SK-N-SH treated with all-trans-retinoic acid at 6 μM for 48 hours (cell line): ENCODE results near the gene ARHGEF7.

Source experiments
- ATAC-seq: fragments of 200-7000 bp; cut with Tn5 transposase; 3 replicates; pipeline ENCODE4 v1.9.1; 2020; ENCODE audit warnings: mild to moderate bottlenecking, moderate library complexity
- BACH2 ChIP-seq: fragments of 250-450 bp; sonication (Bioruptor Pico); IDR thresholded peaks from 2 replicates; pipeline ENCODE4 v1.9.0; 2021; ENCODE audit warnings: mild to moderate bottlenecking, borderline replicate concordance
- CSDC2 ChIP-seq: fragments of 250-450 bp; sonication (Bioruptor Pico); IDR thresholded peaks from 2 replicates; pipeline ENCODE4 v1.5.0; 2020; ENCODE audit warnings: mild to moderate bottlenecking, moderate library complexity
- CSRNP3 ChIP-seq: fragments of 250-450 bp; sonication (Bioruptor Pico); IDR thresholded peaks from 2 replicates; pipeline ENCODE4 v1.5.1; 2021; ENCODE audit warnings: mild to moderate bottlenecking, moderate library complexity
- GLIS3 ChIP-seq: fragments of 250-450 bp; sonication (Bioruptor Pico); IDR thresholded peaks from 2 replicates; pipeline ENCODE4 v1.5.0; 2020; ENCODE audit warnings: mild to moderate bottlenecking, moderate library complexity
- ISL1 ChIP-seq: fragments of 250-450 bp; sonication (Bioruptor Pico); IDR thresholded peaks from 2 replicates; pipeline ENCODE4 v2.1.2; 2022; ENCODE audit warnings: mild to moderate bottlenecking, moderate library complexity
- POU6F1 ChIP-seq: fragments of 250-450 bp; sonication (Bioruptor Pico); IDR thresholded peaks from 2 replicates; pipeline ENCODE4 v1.8.0; 2021; ENCODE audit warnings: low read depth, mild to moderate bottlenecking, moderate library complexity, borderline replicate concordance
- RARB ChIP-seq: fragments of 250-450 bp; sonication (Bioruptor Pico); IDR thresholded peaks from 2 replicates; pipeline ENCODE4 v1.8.0; 2021; ENCODE audit warnings: mild to moderate bottlenecking, moderate library complexity
- TCF4 ChIP-seq: fragments of 250-450 bp; sonication (Bioruptor Pico); IDR thresholded peaks from 2 replicates; pipeline ENCODE4 v1.8.0; 2021; ENCODE audit warnings: mild to moderate bottlenecking, moderate library complexity, borderline replicate concordance
- TOX ChIP-seq: fragments of 250-450 bp; sonication (Bioruptor Pico); IDR thresholded peaks from 2 replicates; pipeline ENCODE4 v1.8.0; 2021; ENCODE audit warnings: mild to moderate bottlenecking, moderate library complexity, borderline replicate concordance
- TSHZ2 ChIP-seq: fragments of 250-450 bp; sonication (Bioruptor Pico); IDR thresholded peaks from 2 replicates; pipeline ENCODE4 v1.5.0; 2020; ENCODE audit warnings: mild to moderate bottlenecking, moderate library complexity
- ZC3H10 ChIP-seq: fragments of 250-450 bp; sonication (Bioruptor Pico); IDR thresholded peaks from 2 replicates; pipeline ENCODE4 v1.5.1; 2021; ENCODE audit warnings: mild to moderate bottlenecking, moderate library complexity
- ZNF565 ChIP-seq: fragments of 450-650 bp; formaldehyde crosslinking; conservative IDR thresholded peaks from 2 replicates; pipeline ENCODE4 v1.5.0; 2020; ENCODE audit warnings: low read depth, mild to moderate bottlenecking, moderate library complexity
- ZNF70 ChIP-seq: fragments of 450-650 bp; formaldehyde crosslinking; IDR thresholded peaks from 2 replicates; pipeline ENCODE4 v1.5.0; 2020; ENCODE audit warnings: mild to moderate bottlenecking, moderate library complexity
- ZNF8 ChIP-seq: fragments of 450-650 bp; formaldehyde crosslinking; IDR thresholded peaks from 2 replicates; pipeline ENCODE4 v1.5.0; 2020; ENCODE audit warnings: mild to moderate bottlenecking, moderate library complexity

ARHGEF7 gene

GRCh38 chr13:111183087-111183645, 68.1 kb downstream of the ARHGEF7 start (continued):
- TF ChIP-seq TSHZ2 (CRISPR knock-in tag) = no peak

GRCh38 chr13:111183959-111184358, 68.8 kb downstream of the ARHGEF7 start:
- TF ChIP-seq TOX (CRISPR knock-in tag) = no peak
- no peak for TF ChIP-seq TCF4 (CRISPR knock-in tag)
- TF ChIP-seq RARB = no peak
- TF ChIP-seq ZNF8 (CRISPR knock-in tag) = no peak
- ATAC-seq = no peak

- ATAC-seq = no peak
- no peak for TF ChIP-seq GLIS3 (CRISPR knock-in tag)
- TF ChIP-seq POU6F1 (CRISPR knock-in tag) = no peak
- TF ChIP-seq CSRNP3 (CRISPR knock-in tag) = no peak
- no peak for TF ChIP-seq ZNF70
- TF ChIP-seq ZC3H10 (CRISPR knock-in tag) = no peak
- no peak for TF ChIP-seq ZNF565 (CRISPR knock-in tag)
These were observed 69.6 kb downstream of the ARHGEF7 start for GRCh38 chr13:111184458-111185401.

GRCh38 chr13:111186305-111186935, 71.3 kb downstream of the ARHGEF7 start:
- TF ChIP-seq BACH2 (CRISPR knock-in tag) (no peak), ZNF8 (CRISPR knock-in tag) (no peak), RARB (no peak), CSRNP3 (CRISPR knock-in tag) (no peak), ISL1 (CRISPR knock-in tag) (no peak), CSDC2 (no peak), POU6F1 (CRISPR knock-in tag) (no peak)
- ATAC-seq = no peak
